WTC11 (cell line): ENCODE results near the gene ZBTB16.
A peak's percentile ranks its signal among the peaks of the same experiment; 100 is the strongest.

Experiments
- ATF6 ChIP-seq: sonication (generic); formaldehyde crosslinking; IDR thresholded peaks from 2 replicates; pipeline ENCODE4 v1.8.1; 2023; ENCODE audit warnings: mild to moderate bottlenecking, missing genetic modification reagents
- ESRRA ChIP-seq: sonication (generic); formaldehyde crosslinking; IDR thresholded peaks from 2 replicates; pipeline ENCODE4 v1.8.1; 2022; ENCODE audit warnings: mild to moderate bottlenecking, missing genetic modification reagents, borderline replicate concordance
- ETV6 ChIP-seq: sonication (generic); formaldehyde crosslinking; IDR thresholded peaks from 2 replicates; pipeline ENCODE4 v1.8.1; 2022; ENCODE audit warnings: mild to moderate bottlenecking, missing genetic modification reagents
- GABPB1 ChIP-seq: sonication (generic); formaldehyde crosslinking; IDR thresholded peaks from 2 replicates; pipeline ENCODE4 v1.8.1; 2023; ENCODE audit warnings: mild to moderate bottlenecking, missing genetic modification reagents
- IRF1 ChIP-seq: sonication (generic); formaldehyde crosslinking; IDR thresholded peaks from 2 replicates; pipeline ENCODE4 v1.8.0; 2023; ENCODE audit warnings: missing genetic modification reagents
- JUN ChIP-seq: sonication (generic); formaldehyde crosslinking; IDR thresholded peaks from 2 replicates; pipeline ENCODE4 v1.8.0; 2023; ENCODE audit warnings: mild to moderate bottlenecking, missing genetic modification reagents
- NFYB ChIP-seq: sonication (generic); formaldehyde crosslinking; conservative IDR thresholded peaks from 2 replicates; pipeline ENCODE4 v1.8.0; 2022; ENCODE audit warnings: low read depth, missing genetic modification reagents
- NR2C2 ChIP-seq: sonication (generic); formaldehyde crosslinking; IDR thresholded peaks from 2 replicates; pipeline ENCODE4 v1.8.0; 2022; ENCODE audit warnings: mild to moderate bottlenecking, missing genetic modification reagents
- USF2 ChIP-seq: sonication (generic); formaldehyde crosslinking; IDR thresholded peaks from 2 replicates; pipeline ENCODE4 v1.8.1; 2023; ENCODE audit warnings: mild to moderate bottlenecking, missing genetic modification reagents, moderate library complexity
- ZNF121 ChIP-seq: sonication (generic); formaldehyde crosslinking; IDR thresholded peaks from 2 replicates; pipeline ENCODE4 v1.8.0; 2023; ENCODE audit warnings: missing genetic modification reagents
- ZSCAN18 ChIP-seq: fragments of 250-450 bp; sonication (Bioruptor Pico); IDR thresholded peaks from 2 replicates; pipeline ENCODE4 v2.1.2; 2022; ENCODE audit warnings: mild to moderate bottlenecking, moderate library complexity
- TF ChIP-seq, protein P1 (sequence below): fragments of 200-600 bp; IDR thresholded peaks from 2 replicates; pipeline ENCODE4 v1.8.0; 2022; ENCODE audit warnings: antibody characterized with exemption
- TF ChIP-seq, protein P2 (sequence below): sonication (generic); formaldehyde crosslinking; conservative IDR thresholded peaks from 2 replicates; pipeline ENCODE4 v1.8.1; 2022; ENCODE audit warnings: mild to moderate bottlenecking, missing genetic modification reagents
- TF ChIP-seq, protein P3 (sequence below): sonication (generic); formaldehyde crosslinking; IDR thresholded peaks from 2 replicates; pipeline ENCODE4 v1.8.0; 2022; ENCODE audit warnings: mild to moderate bottlenecking, missing genetic modification reagents

GRCh38 chr11:114061048-114061680 lies 1.7 kb downstream of the ZBTB16 start:
- TF ChIP-seq, protein P1, sequence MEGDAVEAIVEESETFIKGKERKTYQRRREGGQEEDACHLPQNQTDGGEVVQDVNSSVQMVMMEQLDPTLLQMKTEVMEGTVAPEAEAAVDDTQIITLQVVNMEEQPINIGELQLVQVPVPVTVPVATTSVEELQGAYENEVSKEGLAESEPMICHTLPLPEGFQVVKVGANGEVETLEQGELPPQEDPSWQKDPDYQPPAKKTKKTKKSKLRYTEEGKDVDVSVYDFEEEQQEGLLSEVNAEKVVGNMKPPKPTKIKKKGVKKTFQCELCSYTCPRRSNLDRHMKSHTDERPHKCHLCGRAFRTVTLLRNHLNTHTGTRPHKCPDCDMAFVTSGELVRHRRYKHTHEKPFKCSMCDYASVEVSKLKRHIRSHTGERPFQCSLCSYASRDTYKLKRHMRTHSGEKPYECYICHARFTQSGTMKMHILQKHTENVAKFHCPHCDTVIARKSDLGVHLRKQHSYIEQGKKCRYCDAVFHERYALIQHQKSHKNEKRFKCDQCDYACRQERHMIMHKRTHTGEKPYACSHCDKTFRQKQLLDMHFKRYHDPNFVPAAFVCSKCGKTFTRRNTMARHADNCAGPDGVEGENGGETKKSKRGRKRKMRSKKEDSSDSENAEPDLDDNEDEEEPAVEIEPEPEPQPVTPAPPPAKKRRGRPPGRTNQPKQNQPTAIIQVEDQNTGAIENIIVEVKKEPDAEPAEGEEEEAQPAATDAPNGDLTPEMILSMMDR = no peak
- TF ChIP-seq ZNF121 (no peak), ETV6 (no peak), JUN (CRISPR knock-in tag) (no peak), ATF6 (no peak), NFYB (no peak), ESRRA (CRISPR knock-in tag) (no peak), IRF1 (no peak), USF2 (CRISPR knock-in tag) (no peak), NR2C2 (no peak), ZSCAN18 (no peak), GABPB1 (CRISPR knock-in tag) (no peak)
- TF ChIP-seq, protein P2, sequence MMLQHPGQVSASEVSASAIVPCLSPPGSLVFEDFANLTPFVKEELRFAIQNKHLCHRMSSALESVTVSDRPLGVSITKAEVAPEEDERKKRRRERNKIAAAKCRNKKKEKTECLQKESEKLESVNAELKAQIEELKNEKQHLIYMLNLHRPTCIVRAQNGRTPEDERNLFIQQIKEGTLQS (CRISPR knock-in tag) = no peak
- TF ChIP-seq, protein P3, sequence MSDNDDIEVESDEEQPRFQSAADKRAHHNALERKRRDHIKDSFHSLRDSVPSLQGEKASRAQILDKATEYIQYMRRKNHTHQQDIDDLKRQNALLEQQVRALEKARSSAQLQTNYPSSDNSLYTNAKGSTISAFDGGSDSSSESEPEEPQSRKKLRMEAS = peak; percentile 27; the same call in 1 of the 2 replicates
